Central memory CD8-positive, alpha-beta T cell (primary cell): ENCODE data around the gene FGD4.
"Not testable (repeated sequence)": the region's sequence is repeated elsewhere in the genome, so short reads cannot be mapped to it uniquely, and the experiment has no call there.

Source experiments
- ATAC-seq: fragments of 150-1000 bp; cut with Tn5 transposase; replicated peaks from 2 replicates; pipeline ENCODE4 v1.10.0; 2022; ENCODE audit warnings: mild to moderate bottlenecking, moderate FRiP score, moderate number of reproducible peaks; ENCODE audit not compliant: poor library complexity, severe bottlenecking; ENCODE audit errors: extremely low read depth
- DNase-seq, 2 donors: peaks; one replicate each; pipeline ENCODE4 v3.0.0; 2021; ENCODE audit warnings: low spot score in 2 of 2
- H3K27ac Mint-ChIP-seq: one replicate; pipeline ENCODE4 v1.8.0; 2022; ENCODE audit warnings: low read depth, mild to moderate bottlenecking, moderate library complexity, mixed read lengths
- H3K27me3 Mint-ChIP-seq: one replicate; pipeline ENCODE4 v1.8.0; 2022; ENCODE audit warnings: mixed read lengths
- H3K36me3 Mint-ChIP-seq: one replicate; pipeline ENCODE4 v1.8.0; 2022; ENCODE audit warnings: mild to moderate bottlenecking, moderate library complexity, mixed read lengths; ENCODE audit not compliant: insufficient read depth
- H3K4me1 Mint-ChIP-seq: one replicate; pipeline ENCODE4 v1.8.0; 2022; ENCODE audit warnings: mixed read lengths
- H3K4me3 Mint-ChIP-seq: one replicate; pipeline ENCODE4 v1.8.0; 2022; ENCODE audit warnings: mild to moderate bottlenecking, moderate library complexity, mixed read lengths
- H3K9me3 Mint-ChIP-seq: one replicate; pipeline ENCODE4 v1.8.0; 2022; ENCODE audit warnings: mixed read lengths

FGD4 gene

GRCh38 chr12:32507096-32507941, 108.0 kb downstream of the FGD4 start:
- not testable (repeated sequence) for ATAC-seq, H3K4me1 Mint-ChIP-seq, H3K27ac Mint-ChIP-seq, H3K4me3 Mint-ChIP-seq, H3K9me3 Mint-ChIP-seq, DNase-seq, H3K36me3 Mint-ChIP-seq
- peaks cover 41% of the 10 kb centered on the region for H3K27me3 Mint-ChIP-seq

GRCh38 chr12:32507942-32508320, 108.6 kb downstream of the FGD4 start:
- ATAC-seq = no peak
- Mint-ChIP-seq H3K4me3 (no peak overlapping the region), H3K36me3 (no peaks in the 10 kb centered on the region), H3K4me1 (no peaks in the 10 kb centered on the region), H3K27ac (no peak overlapping the region), H3K9me3 (no peaks in the 10 kb centered on the region), H3K27me3 (peaks cover 47% of the 10 kb centered on the region)
- DNase-seq = no peak

GRCh38 chr12:32508626-32509025, 109.3 kb downstream of the FGD4 start:
- H3K4me1 Mint-ChIP-seq = no peaks in the 10 kb centered on the region
- no peak overlapping the region for H3K4me3 Mint-ChIP-seq
- H3K9me3 Mint-ChIP-seq = no peaks in the 10 kb centered on the region
- H3K27me3 Mint-ChIP-seq = peaks cover 54% of the 10 kb centered on the region
- no peak for DNase-seq
- H3K36me3 Mint-ChIP-seq = no peaks in the 10 kb centered on the region
- no peak overlapping the region for H3K27ac Mint-ChIP-seq
- ATAC-seq = no peak

- H3K9me3 Mint-ChIP-seq = no peaks in the 10 kb centered on the region
- H3K4me3 Mint-ChIP-seq = no peak overlapping the region
- DNase-seq = no peak
- H3K4me1 Mint-ChIP-seq = no peaks in the 10 kb centered on the region
- ATAC-seq = no peak
- H3K27ac Mint-ChIP-seq = no peak overlapping the region
- no peaks in the 10 kb centered on the region for H3K36me3 Mint-ChIP-seq
- peaks cover 62% of the 10 kb centered on the region for H3K27me3 Mint-ChIP-seq
Measured at GRCh38 chr12:32509328-32510091, 110.2 kb downstream of the FGD4 start.

GRCh38 chr12:32511976-32512375, 112.6 kb downstream of the FGD4 start:
- not testable (repeated sequence) for H3K27ac Mint-ChIP-seq, H3K4me1 Mint-ChIP-seq, H3K4me3 Mint-ChIP-seq, H3K36me3 Mint-ChIP-seq, H3K9me3 Mint-ChIP-seq, DNase-seq, ATAC-seq
- H3K27me3 Mint-ChIP-seq = peaks cover 53% of the 10 kb centered on the region

- DNase-seq (no peak), ATAC-seq (no peak)
- H3K4me1 Mint-ChIP-seq = no peaks in the 10 kb centered on the region
- no peaks in the 10 kb centered on the region for H3K36me3 Mint-ChIP-seq
- H3K4me3 Mint-ChIP-seq = no peak overlapping the region
- H3K9me3 Mint-ChIP-seq = no peaks in the 10 kb centered on the region
- no peak overlapping the region for H3K27ac Mint-ChIP-seq
- H3K27me3 Mint-ChIP-seq = peaks cover 49% of the 10 kb centered on the region
Measured at GRCh38 chr12:32512379-32512778, 113.0 kb downstream of the FGD4 start.

GRCh38 chr12:32512910-32513309, 113.6 kb downstream of the FGD4 start:
- Mint-ChIP-seq H3K9me3 (no peaks in the 10 kb centered on the region), H3K27ac (no peak overlapping the region)

GRCh38 chr12:32515137-32515873, 115.9 kb downstream of the FGD4 start:
- no peaks in the 10 kb centered on the region for H3K9me3 Mint-ChIP-seq
- no peak for DNase-seq
- ATAC-seq = no peak
- H3K4me3 Mint-ChIP-seq = no peak overlapping the region
- H3K27me3 Mint-ChIP-seq = peaks cover 46% of the 10 kb centered on the region
- H3K4me1 Mint-ChIP-seq = no peaks in the 10 kb centered on the region
- H3K27ac Mint-ChIP-seq = no peak overlapping the region
- peaks cover 1% of the 10 kb centered on the region for H3K36me3 Mint-ChIP-seq

More at GRCh38 chr12:32512910-32513309, 113.6 kb downstream of the FGD4 start:
- H3K36me3 Mint-ChIP-seq = no peaks in the 10 kb centered on the region
- H3K27me3 Mint-ChIP-seq = peaks cover 46% of the 10 kb centered on the region
- DNase-seq (no peak), ATAC-seq (no peak)
- no peak overlapping the region for H3K4me3 Mint-ChIP-seq
- no peaks in the 10 kb centered on the region for H3K4me1 Mint-ChIP-seq

- Mint-ChIP-seq H3K27me3 (peaks cover 44% of the 10 kb centered on the region), H3K4me1 (no peaks in the 10 kb centered on the region), H3K27ac (no peak overlapping the region), H3K4me3 (no peak overlapping the region), H3K36me3 (peaks cover 1% of the 10 kb centered on the region), H3K9me3 (no peaks in the 10 kb centered on the region)
- DNase-seq = no peak
- ATAC-seq = no peak
Measured at GRCh38 chr12:32516230-32516629, 116.9 kb downstream of the FGD4 start.

- no peaks in the 10 kb centered on the region for H3K4me1 Mint-ChIP-seq
Measured at GRCh38 chr12:32517966-32518365, 118.6 kb downstream of the FGD4 start.

GRCh38 chr12:32519047-32519446, 119.7 kb downstream of the FGD4 start:
- no peak overlapping the region for H3K4me3 Mint-ChIP-seq
- H3K27me3 Mint-ChIP-seq = peaks cover 23% of the 10 kb centered on the region
- no peak for DNase-seq
- H3K4me1 Mint-ChIP-seq = no peaks in the 10 kb centered on the region
- H3K36me3 Mint-ChIP-seq = peaks cover 1% of the 10 kb centered on the region
- no peaks in the 10 kb centered on the region for H3K9me3 Mint-ChIP-seq
- H3K27ac Mint-ChIP-seq = no peak overlapping the region
- ATAC-seq = no peak

More at GRCh38 chr12:32517966-32518365, 118.6 kb downstream of the FGD4 start:
- Mint-ChIP-seq H3K4me3 (no peak overlapping the region), H3K9me3 (no peaks in the 10 kb centered on the region), H3K27ac (no peak overlapping the region), H3K27me3 (peaks cover 34% of the 10 kb centered on the region), H3K36me3 (peaks cover 1% of the 10 kb centered on the region)
- ATAC-seq (no peak), DNase-seq (no peak)

GRCh38 chr12:32522331-32523221, 123.2 kb downstream of the FGD4 start:
- Mint-ChIP-seq H3K4me1 (no peaks in the 10 kb centered on the region), H3K36me3 (peaks cover 1% of the 10 kb centered on the region), H3K4me3 (no peak overlapping the region), H3K27ac (no peak overlapping the region), H3K9me3 (no peaks in the 10 kb centered on the region), H3K27me3 (peaks cover 8% of the 10 kb centered on the region)
- DNase-seq (no peak), ATAC-seq (no peak)
